HepG2 (cell line): ENCODE measurements around the gene TRAPPC12. TPM values are rescaled to one million over a fixed set of nuclear protein-coding genes. Genes with fewer than 3 reads are reported as not detected.

Experiments used
- ARHGAP35 ChIP-seq: sonication (generic); formaldehyde crosslinking; IDR thresholded peaks from 2 replicates; pipeline ENCODE4 v1.9.0; 2022; ENCODE audit warnings: mild to moderate bottlenecking, inconsistent platforms, moderate library complexity, missing genetic modification reagents, borderline replicate concordance
- CEBPG ChIP-seq: IDR thresholded peaks from 2 replicates; pipeline ENCODE4 v1.6.1; 2016
- CREM ChIP-seq, 2 experiments: sonication (generic) in 1 of 2; formaldehyde crosslinking in 1 of 2; IDR thresholded peaks; 2 replicates each; pipeline versions ENCODE4 v1.4.0 to v1.6.1; 2016 to 2020; ENCODE audit warnings: antibody characterized with exemption in 1 of 2, mild to moderate bottlenecking in 1 of 2, missing genetic modification reagents in 1 of 2
- FOSL2 ChIP-seq: sonication (generic); formaldehyde crosslinking; IDR thresholded peaks from 2 replicates; pipeline ENCODE4 v1.4.0; 2020; ENCODE audit warnings: missing genetic modification reagents
- HNRNPUL1 ChIP-seq: fragments of 200-400 bp; formaldehyde crosslinking; IDR thresholded peaks from 2 replicates; pipeline ENCODE4 v1.6.1; 2017; ENCODE audit warnings: low read depth, mild to moderate bottlenecking, low read length, moderate library complexity
- KIAA2018 ChIP-seq: sonication (generic); formaldehyde crosslinking; IDR thresholded peaks from 2 replicates; pipeline ENCODE4 v1.5.0; 2020; ENCODE audit warnings: mild to moderate bottlenecking, missing genetic modification reagents, borderline replicate concordance
- MXD4 ChIP-seq: IDR thresholded peaks from 2 replicates; pipeline ENCODE4 v1.6.1; 2016; ENCODE audit warnings: mild to moderate bottlenecking, missing biosample characterization, missing genetic modification reagents
- MXI1 ChIP-seq: IDR thresholded peaks from 3 replicates; pipeline ENCODE4 v1.6.1; 2012; ENCODE audit warnings: low read depth, low read length, inconsistent platforms, borderline replicate concordance
- NFE2L2 ChIP-seq: fragments of 150-350 bp; IDR thresholded peaks from 2 replicates; pipeline ENCODE4 v1.6.1; 2014; ENCODE audit warnings: low read length
- NFRKB ChIP-seq: fragments of 450-650 bp; IDR thresholded peaks from 2 replicates; pipeline ENCODE4 v1.6.1; 2017
- PRDM10 ChIP-seq: sonication (generic); formaldehyde crosslinking; IDR thresholded peaks from 2 replicates; pipeline ENCODE4 v1.4.0; 2020; ENCODE audit warnings: low read depth, missing genetic modification reagents
- SPEN ChIP-seq: sonication (generic); formaldehyde crosslinking; IDR thresholded peaks from 2 replicates; pipeline ENCODE4 v1.5.1; 2020; ENCODE audit warnings: low read depth, mild to moderate bottlenecking, missing genetic modification reagents
- TEAD3 ChIP-seq: optimal IDR thresholded peaks from 2 replicates; pipeline ENCODE3; 2016; ENCODE audit warnings: borderline replicate concordance
- THAP8 ChIP-seq: sonication (generic); formaldehyde crosslinking; IDR thresholded peaks from 2 replicates; pipeline ENCODE4 v1.5.1; 2020; ENCODE audit warnings: missing genetic modification reagents, mild to moderate bottlenecking, borderline replicate concordance
- ZBTB44 ChIP-seq: sonication (generic); formaldehyde crosslinking; IDR thresholded peaks from 2 replicates; pipeline ENCODE4 v1.4.0; 2020; ENCODE audit warnings: missing genetic modification reagents
- ZNF567 ChIP-seq: sonication (generic); formaldehyde crosslinking; IDR thresholded peaks from 2 replicates; pipeline ENCODE4 v1.8.1; 2023; ENCODE audit warnings: mild to moderate bottlenecking, missing genetic modification reagents, borderline replicate concordance
- polyA plus RNA-seq, 8 experiments: library from polyadenylated mRNA; depleted of rRNA in 3 of 8; stranded (reverse) in 7 of 8; unstranded in 1 of 8; fragments of >200 nt; fragmentation: Illumina TruSeq in 4 of 8; extraction: Trizol in 4 of 8; gene quantifications; 2 replicates each; pipeline versions ENCODE4 v1.2.1 to v1.2.3, GENCODE V29; 2011 to 2016; ENCODE audit warnings: low read depth in 4 of 8, missing spikeins in 1 of 8, mixed read lengths in 1 of 8; ENCODE audit not compliant: insufficient read depth in 1 of 8
- total RNA-seq, 5 experiments: library from RNA; depleted of rRNA; stranded (reverse); fragments of >200 nt; fragmentation: Illumina TruSeq; extraction: Trizol; gene quantifications; 2 replicates each; pipeline ENCODE4 v1.2.3, GENCODE V29; 2016; ENCODE audit warnings: low read depth in 1 of 5

Gene TRAPPC12
- total and polyA plus RNA-seq, 2 of the 13 experiments (the other 11 are each of a cell fraction or from before 2014, with no cell fraction given) = 46.4 to 97.7 TPM

- TF ChIP-seq KIAA2018 (CRISPR knock-in tag) (no peak), NFRKB (no peak), SPEN (CRISPR knock-in tag) (no peak), HNRNPUL1 (no peak), ARHGAP35 (no peak), TEAD3 (CRISPR knock-in tag) (peak; percentile 28), PRDM10 (CRISPR knock-in tag) (no peak), MXD4 (CRISPR knock-in tag) (peak; percentile 39), ZBTB44 (CRISPR knock-in tag) (no peak), NFE2L2 (no peak), ZNF567 (CRISPR knock-in tag) (no peak), CEBPG (no peak), CREM (IDR thresholded peaks at IDR 0.05) (peak; percentile 19; the same call in 1 of the 2 replicates), CREM (CRISPR knock-in tag; IDR thresholded peaks at IDR 0.05) (no peak), FOSL2 (CRISPR knock-in tag) (no peak), MXI1 (peak; percentile 47; the same call in 1 of the 3 replicates), THAP8 (CRISPR knock-in tag) (no peak)
Observed at GRCh38 chr2:3491306-3491705, 111.8 kb downstream of the TRAPPC12 start (continued).
